Naive thymus-derived CD4-positive, alpha-beta T cell (primary cell): ENCODE data around the gene FTCD. TPM values are rescaled to one million over a fixed set of nuclear protein-coding genes. Genes with fewer than 3 reads are reported as not detected.
"Not testable (repeated sequence)": the region's sequence is repeated elsewhere in the genome, so short reads cannot be mapped to it uniquely, and the experiment has no call there.

ENCODE experiments used
- ATAC-seq: fragments of 150-1000 bp; cut with Tn5 transposase; 2 replicates; pipeline ENCODE4 v1.10.0; 2021; ENCODE audit warnings: mild to moderate bottlenecking, moderate library complexity
- CTCF ChIA-PET: fragments of 350-600 bp; sonication (Branson Sonifier 250); formaldehyde crosslinking; loops from one replicate; lab custom pipeline; 2021; ENCODE audit warnings: antibody characterized with exemption; lab: Charles Lee
- POLR2A ChIA-PET: fragments of 350-600 bp; sonication (Branson Sonifier 250); formaldehyde crosslinking; loops from one replicate; lab custom pipeline; 2021; ENCODE audit warnings: antibody characterized with exemption, inconsistent platforms; lab: Charles Lee
- DNase-seq, 9 donors: peaks; one replicate each; pipeline versions ENCODE4 v3.0.0 to v3.0.0-alpha.2; 2020 to 2022; ENCODE audit warnings: mixed read lengths in 1 of 9
- H3K27ac ChIP-seq: one replicate; pipeline ENCODE4 v1.7.0; 2013; ENCODE audit warnings: mild to moderate bottlenecking, low read depth, low read length, moderate library complexity
- H3K27me3 ChIP-seq, 2 donors: one replicate each; pipeline ENCODE4 v1.7.0; 2013; ENCODE audit warnings: low read length in 2 of 2, mild to moderate bottlenecking in 2 of 2, moderate library complexity in 2 of 2; ENCODE audit not compliant: control insufficient read depth in 2 of 2, insufficient read depth in 2 of 2
- H3K36me3 ChIP-seq, 3 experiments: 1 replicate in 2 of 3; 2 replicates in 1 of 3; pipeline ENCODE4 v1.7.0; 2013; ENCODE audit warnings: low read length in 3 of 3, mild to moderate bottlenecking in 3 of 3, moderate library complexity in 1 of 3; ENCODE audit not compliant: insufficient read depth in 3 of 3, control insufficient read depth in 2 of 3
- H3K4me1 ChIP-seq, 2 donors: one replicate each; pipeline ENCODE4 v1.7.0; 2013; ENCODE audit warnings: low read length in 2 of 2, mild to moderate bottlenecking in 2 of 2, moderate library complexity in 1 of 2; ENCODE audit not compliant: control insufficient read depth in 2 of 2, insufficient read depth in 2 of 2
- H3K4me3 ChIP-seq: 2 replicates; pipeline ENCODE4 v1.7.0; 2013; ENCODE audit warnings: mild to moderate bottlenecking, low read length
- H3K9me3 ChIP-seq, 3 experiments: 1 replicate in 2 of 3; 2 replicates in 1 of 3; pipeline ENCODE4 v1.7.0; 2013; ENCODE audit warnings: low read length in 3 of 3; ENCODE audit not compliant: control insufficient read depth in 2 of 3
- H3K27ac Mint-ChIP-seq, 9 donors: one replicate each; pipeline ENCODE4 v1.8.0; 2020 to 2022; ENCODE audit warnings: mixed read lengths in 9 of 9, mild to moderate bottlenecking in 8 of 9, moderate library complexity in 5 of 9, inconsistent platforms in 2 of 9
- H3K27me3 Mint-ChIP-seq, 5 donors: one replicate each; pipeline ENCODE4 v1.8.0; 2021 to 2022; ENCODE audit warnings: mixed read lengths in 5 of 5, mild to moderate bottlenecking in 1 of 5
- H3K36me3 Mint-ChIP-seq, 5 donors: one replicate each; pipeline ENCODE4 v1.8.0; 2020 to 2022; ENCODE audit warnings: mixed read lengths in 5 of 5, mild to moderate bottlenecking in 3 of 5, inconsistent platforms in 1 of 5
- H3K4me1 Mint-ChIP-seq, 7 donors: one replicate each; pipeline ENCODE4 v1.8.0; 2020 to 2022; ENCODE audit warnings: mixed read lengths in 7 of 7, mild to moderate bottlenecking in 3 of 7, inconsistent platforms in 1 of 7
- H3K4me3 Mint-ChIP-seq, 10 donors: one replicate each; pipeline ENCODE4 v1.8.0; 2020 to 2022; ENCODE audit warnings: mild to moderate bottlenecking in 10 of 10, mixed read lengths in 10 of 10, moderate library complexity in 6 of 10, inconsistent platforms in 2 of 10
- H3K9me3 Mint-ChIP-seq, 11 donors: one replicate each; pipeline ENCODE4 v1.8.0; 2020 to 2022; ENCODE audit warnings: mixed read lengths in 11 of 11, mild to moderate bottlenecking in 4 of 11, inconsistent platforms in 1 of 11, moderate library complexity in 1 of 11
- intact Hi-C, 2 donors: fragments of 100-400 bp; cut with micrococcal nuclease; formaldehyde crosslinking; loops; one replicate each; pipeline ENCODE4 v1.15.1; 2023
- polyA plus RNA-seq, 2 donors: library from polyadenylated mRNA; unstranded; fragments of 300-500 nt; fragmentation: Illumina TruSeq; gene quantifications; one replicate each; pipeline ENCODE4 v1.2.3, GENCODE V29; 2021
- total RNA-seq, 6 experiments: library from RNA in 5 of 6; stranded (reverse) in 5 of 6; gene quantifications; 1 replicate in 5 of 6; 2 replicates in 1 of 6; pipeline ENCODE4 v1.2.3 and lab custom pipeline; 2021 to 2026

Gene FTCD
- total and polyA plus RNA-seq, 7 experiments from 2014 or later = 0.29 to 5.7 (median 2.0) TPM; not detected in 2

DNA sequence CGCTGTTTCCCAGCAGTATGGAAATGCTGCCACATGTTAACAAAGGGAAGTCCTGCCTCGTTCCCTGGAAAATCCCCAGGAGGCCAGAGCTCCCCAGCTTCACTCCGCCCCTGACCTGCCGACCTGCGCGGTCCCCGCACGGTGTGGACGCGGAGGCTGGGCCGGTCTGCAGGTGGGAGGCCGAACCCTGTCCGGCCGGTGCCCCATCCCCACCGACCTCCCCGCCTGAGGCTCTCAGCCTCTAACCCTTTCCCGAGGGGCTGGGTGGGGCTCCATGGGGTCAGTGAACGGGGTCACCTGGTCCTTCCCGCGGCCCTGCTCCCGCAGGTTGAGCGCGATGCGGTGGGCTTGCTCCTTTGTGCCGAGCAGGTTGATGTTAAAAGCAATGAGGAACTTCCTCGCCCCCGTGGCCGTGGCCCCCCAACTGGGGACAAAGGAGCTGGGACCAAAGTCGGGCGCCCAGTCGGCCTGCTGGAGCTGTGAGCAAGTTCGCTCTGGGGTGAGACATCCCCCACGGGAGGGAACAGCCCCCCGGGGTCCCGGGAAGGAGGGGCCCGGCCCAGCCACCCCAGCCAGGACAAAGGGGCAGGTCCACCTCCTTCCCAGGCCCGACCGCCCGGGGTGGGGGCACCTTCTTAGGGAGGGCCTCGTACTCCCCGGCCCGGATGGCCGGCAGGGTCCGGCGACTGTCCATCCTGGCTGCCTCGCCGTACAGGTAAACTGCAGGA is 4.0 kb downstream of the FTCD start:
- CTCF ChIA-PET = no interaction called here
- POLR2A ChIA-PET = no interaction called here
- H3K36me3 Mint-ChIP-seq = no peaks in the 10 kb centered on the region
- peaks cover 0 to 4% (median 0%) of the 10 kb centered on the region in 7 donors for H3K4me1 Mint-ChIP-seq
- H3K4me3 Mint-ChIP-seq = no peak overlapping the region
- no peak overlapping the region for H3K27ac ChIP-seq
- no peaks in the 10 kb centered on the region for H3K9me3 ChIP-seq
- peak in 1 of 9 donors; percentile 4 for DNase-seq
- ATAC-seq = no peak
- intact Hi-C loops = no loop called here
- H3K4me1 ChIP-seq = no peaks in the 10 kb centered on the region
- no peak overlapping the region for H3K27ac Mint-ChIP-seq
- H3K9me3 Mint-ChIP-seq = no peaks in the 10 kb centered on the region
- no peaks in the 10 kb centered on the region for H3K27me3 Mint-ChIP-seq
- H3K36me3 ChIP-seq = no peaks in the 10 kb centered on the region
- H3K27me3 ChIP-seq = no peaks in the 10 kb centered on the region
- no peak overlapping the region for H3K4me3 ChIP-seq

GRCh38 chr21:46150491-46151121 is 4.8 kb downstream of the FTCD start:
- no peaks in the 10 kb centered on the region for H3K9me3 Mint-ChIP-seq
- H3K27ac ChIP-seq = no peak overlapping the region
- H3K4me3 ChIP-seq = no peak overlapping the region
- no peaks in the 10 kb centered on the region for H3K4me1 ChIP-seq
- no peak overlapping the region for H3K4me3 Mint-ChIP-seq
- no peaks in the 10 kb centered on the region for H3K36me3 ChIP-seq
- H3K27me3 Mint-ChIP-seq = no peaks in the 10 kb centered on the region
- H3K27me3 ChIP-seq = no peaks in the 10 kb centered on the region
- intact Hi-C loops = no loop called here
- DNase-seq (no peak), ATAC-seq (no peak)
- H3K4me1 Mint-ChIP-seq = peaks cover 0 to 4% (median 0%) of the 10 kb centered on the region in 7 donors
- CTCF ChIA-PET = no interaction called here
- H3K9me3 ChIP-seq = no peaks in the 10 kb centered on the region
- no peaks in the 10 kb centered on the region for H3K36me3 Mint-ChIP-seq
- no peak overlapping the region for H3K27ac Mint-ChIP-seq
- POLR2A ChIA-PET = no interaction called here

- Mint-ChIP-seq H3K36me3 (no peaks in the 10 kb centered on the region), H3K4me3 (no peak overlapping the region), H3K4me1 (peaks cover 0 to 4% (median 0%) of the 10 kb centered on the region in 7 donors), H3K9me3 (no peaks in the 10 kb centered on the region), H3K27me3 (no peaks in the 10 kb centered on the region), H3K27ac (no peak overlapping the region)
- Histone ChIP-seq H3K27ac (no peak overlapping the region), H3K36me3 (no peaks in the 10 kb centered on the region), H3K9me3 (no peaks in the 10 kb centered on the region), H3K4me1 (no peaks in the 10 kb centered on the region), H3K4me3 (no peak overlapping the region), H3K27me3 (no peaks in the 10 kb centered on the region)
- CTCF ChIA-PET = no interaction called here
- DNase-seq (no peak), ATAC-seq (no peak)
- intact Hi-C loops = no loop called here
- POLR2A ChIA-PET = no interaction called here
Observed at GRCh38 chr21:46150073-46150472, 5.3 kb downstream of the FTCD start.

DNA sequence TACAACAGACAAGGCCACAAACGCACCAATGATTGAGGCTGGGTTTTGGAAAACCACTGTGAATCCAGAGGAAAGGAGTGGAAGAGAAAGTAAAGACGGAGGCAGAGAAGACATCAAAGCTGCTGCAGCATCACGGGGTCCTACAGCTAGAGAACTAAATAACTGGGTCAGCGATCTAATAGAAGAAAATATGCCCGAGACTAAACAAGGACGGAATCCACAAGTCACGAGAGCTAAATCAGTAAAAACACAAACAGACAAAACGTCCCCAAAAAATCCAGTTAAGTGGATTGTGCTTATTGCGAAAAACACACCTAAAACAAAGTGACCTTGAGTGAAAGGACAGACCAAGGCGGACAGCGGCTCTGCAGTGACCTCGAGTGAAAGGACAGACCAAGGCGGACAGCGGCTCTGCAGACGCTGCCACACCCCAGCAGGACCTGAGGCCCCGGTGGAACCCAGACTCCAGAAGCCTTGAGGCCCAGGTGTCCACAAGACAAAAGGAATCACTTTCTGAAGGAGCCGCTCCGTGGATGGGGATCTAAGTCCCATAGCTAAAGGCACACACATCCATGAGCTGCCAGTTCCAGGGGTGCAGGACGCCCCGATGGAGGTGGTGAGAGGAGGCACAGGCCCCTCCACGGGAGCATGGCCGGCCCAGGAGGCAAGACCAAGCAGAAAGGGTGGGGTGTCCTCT is 6.0 kb downstream of the FTCD start:
- H3K4me3 Mint-ChIP-seq = no peak overlapping the region
- peaks cover 0 to 4% (median 0%) of the 10 kb centered on the region in 7 donors for H3K4me1 Mint-ChIP-seq
- ChIA-PET CTCF (no interaction called here), POLR2A (no interaction called here)
- Histone ChIP-seq H3K9me3 (no peaks in the 10 kb centered on the region), H3K27me3 (no peaks in the 10 kb centered on the region), H3K4me1 (no peaks in the 10 kb centered on the region), H3K4me3 (no peak overlapping the region), H3K27ac (no peak overlapping the region), H3K36me3 (no peaks in the 10 kb centered on the region)
- H3K36me3 Mint-ChIP-seq = no peaks in the 10 kb centered on the region
- no peak overlapping the region for H3K27ac Mint-ChIP-seq
- H3K27me3 Mint-ChIP-seq = no peaks in the 10 kb centered on the region
- ATAC-seq (no peak), DNase-seq (no peak)
- H3K9me3 Mint-ChIP-seq = no peaks in the 10 kb centered on the region
- intact Hi-C loops = no loop called here

GRCh38 chr21:46148106-46148505 is 7.3 kb downstream of the FTCD start:
- ChIA-PET CTCF (no interaction called here), POLR2A (no interaction called here)
- Histone ChIP-seq H3K4me1 (no peaks in the 10 kb centered on the region), H3K36me3 (no peaks in the 10 kb centered on the region), H3K27ac (no peak overlapping the region), H3K9me3 (no peaks in the 10 kb centered on the region), H3K4me3 (no peak overlapping the region), H3K27me3 (no peaks in the 10 kb centered on the region)
- Mint-ChIP-seq H3K9me3 (no peaks in the 10 kb centered on the region), H3K27me3 (no peaks in the 10 kb centered on the region), H3K27ac (no peak overlapping the region), H3K4me1 (peaks cover 6 to 12% (median 8%) of the 10 kb centered on the region in 7 donors), H3K36me3 (no peaks in the 10 kb centered on the region), H3K4me3 (no peak overlapping the region)
- DNase-seq = no peak
- intact Hi-C loops = no loop called here
- ATAC-seq = no peak

DNA sequence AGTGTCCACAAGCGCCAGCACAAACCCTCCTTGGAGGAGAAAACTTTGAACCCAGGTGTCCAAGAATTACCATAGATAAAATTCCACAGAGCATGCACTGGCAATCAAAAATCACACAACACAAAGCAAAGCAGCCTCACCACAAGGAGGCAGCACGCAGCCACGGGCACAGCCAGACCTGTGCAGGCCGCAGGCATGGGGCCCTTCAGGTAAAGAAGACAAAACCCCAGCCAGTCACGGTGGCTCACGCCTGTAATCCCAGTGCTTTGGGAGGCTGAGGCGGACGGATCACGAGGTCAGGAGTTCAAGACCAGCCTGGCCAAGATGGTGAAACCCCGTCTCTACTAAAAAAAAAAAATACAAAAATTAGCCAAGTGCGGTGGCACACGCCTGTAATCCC is 8.0 kb downstream of the FTCD start:
- H3K4me3 Mint-ChIP-seq, H3K27ac ChIP-seq, H3K27me3 ChIP-seq, H3K27ac Mint-ChIP-seq, H3K4me1 ChIP-seq, CTCF ChIA-PET, H3K4me3 ChIP-seq, H3K36me3 Mint-ChIP-seq, H3K27me3 Mint-ChIP-seq, H3K36me3 ChIP-seq, H3K9me3 Mint-ChIP-seq, H3K9me3 ChIP-seq, POLR2A ChIA-PET: not testable (repeated sequence)
- ATAC-seq = peak; percentile 43
- peaks cover 6 to 11% (median 8%) of the 10 kb centered on the region in 7 donors for H3K4me1 Mint-ChIP-seq
- DNase-seq = peak in 7 of 9 donors; percentile 27 to 51 (median 44)
- intact Hi-C loops = loop anchor here in 1 of 2 donors (1.0 kb wide), 1 partner anchor 138 kb away; the partner anchor contains the start of gene MCM3AP
